Sigmoid colon (tissue), 4 donors: ENCODE results near the gene COMMD1.

Source experiments
- POLR2A ChIP-seq, 2 donors: fragments of 450-650 bp; IDR thresholded peaks; one replicate each; pipeline ENCODE4 v1.6.1; 2016; ENCODE audit warnings: antibody characterized with exemption in 2 of 2, mild to moderate bottlenecking in 2 of 2, moderate library complexity in 2 of 2
- POLR2AphosphoS5 ChIP-seq, 4 donors: sonication (generic); formaldehyde crosslinking; IDR thresholded peaks; one replicate each; pipeline ENCODE4 v1.6.1; 2017; ENCODE audit warnings: antibody characterized with exemption in 4 of 4
- TF ChIP-seq, protein P1 (sequence below), 4 experiments: fragments of 450-650 bp in 3 of 4; fragments of 200-600 bp in 1 of 4; IDR thresholded peaks; one replicate each; pipeline ENCODE4 v1.5.1; 2016 to 2019; ENCODE audit warnings: antibody characterized with exemption in 4 of 4, mild to moderate bottlenecking in 3 of 4, moderate library complexity in 2 of 4

DNA sequence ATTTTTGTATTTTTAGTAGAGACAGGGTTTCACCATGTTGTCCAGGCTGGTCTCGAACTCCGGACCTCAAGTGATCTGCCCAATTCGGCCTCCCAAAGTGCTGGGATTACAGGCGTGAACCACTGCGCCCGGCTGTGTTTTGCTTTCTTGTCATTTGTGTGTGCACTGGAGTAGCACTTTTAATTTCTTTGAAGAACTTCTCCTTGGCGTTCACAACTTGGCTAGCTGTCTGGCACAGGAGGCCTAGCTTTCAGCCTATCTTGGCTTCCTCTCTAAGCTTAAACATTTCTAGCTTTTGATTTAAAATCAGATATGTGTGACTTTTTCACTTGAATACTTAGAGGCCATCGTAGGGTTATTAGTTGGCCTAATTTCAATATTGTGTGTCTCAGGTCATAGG, 93.0 kb downstream of the COMMD1 start:
- TF ChIP-seq POLR2AphosphoS5 (IDR thresholded peaks at IDR 0.05) = no peak
- TF ChIP-seq, protein P1, sequence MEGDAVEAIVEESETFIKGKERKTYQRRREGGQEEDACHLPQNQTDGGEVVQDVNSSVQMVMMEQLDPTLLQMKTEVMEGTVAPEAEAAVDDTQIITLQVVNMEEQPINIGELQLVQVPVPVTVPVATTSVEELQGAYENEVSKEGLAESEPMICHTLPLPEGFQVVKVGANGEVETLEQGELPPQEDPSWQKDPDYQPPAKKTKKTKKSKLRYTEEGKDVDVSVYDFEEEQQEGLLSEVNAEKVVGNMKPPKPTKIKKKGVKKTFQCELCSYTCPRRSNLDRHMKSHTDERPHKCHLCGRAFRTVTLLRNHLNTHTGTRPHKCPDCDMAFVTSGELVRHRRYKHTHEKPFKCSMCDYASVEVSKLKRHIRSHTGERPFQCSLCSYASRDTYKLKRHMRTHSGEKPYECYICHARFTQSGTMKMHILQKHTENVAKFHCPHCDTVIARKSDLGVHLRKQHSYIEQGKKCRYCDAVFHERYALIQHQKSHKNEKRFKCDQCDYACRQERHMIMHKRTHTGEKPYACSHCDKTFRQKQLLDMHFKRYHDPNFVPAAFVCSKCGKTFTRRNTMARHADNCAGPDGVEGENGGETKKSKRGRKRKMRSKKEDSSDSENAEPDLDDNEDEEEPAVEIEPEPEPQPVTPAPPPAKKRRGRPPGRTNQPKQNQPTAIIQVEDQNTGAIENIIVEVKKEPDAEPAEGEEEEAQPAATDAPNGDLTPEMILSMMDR (IDR thresholded peaks at IDR 0.05) = no peak
- no peak for TF ChIP-seq POLR2A (IDR thresholded peaks at IDR 0.05)
